ENCODE results near the gene FAM118A.

DNA sequence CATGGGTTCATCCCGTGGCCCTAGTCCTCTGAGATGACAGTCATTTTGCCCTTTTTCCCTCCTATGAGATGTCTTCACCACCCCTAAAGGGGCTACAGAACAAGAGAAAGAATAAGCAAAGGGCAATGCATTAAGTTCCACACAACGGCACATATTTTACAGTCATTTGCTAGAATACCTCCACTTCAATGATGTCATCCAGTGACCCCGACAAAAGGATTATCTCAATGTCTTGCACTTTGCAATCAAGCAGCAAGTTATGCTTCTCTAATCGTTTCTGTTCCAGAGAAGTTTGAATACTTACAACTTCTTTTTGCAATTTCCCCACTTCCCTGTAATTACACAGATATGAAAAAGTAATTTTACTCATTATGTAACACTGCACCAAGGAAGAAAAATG lies 49.9 kb downstream of the FAM118A start:
- TF ChIP-seq CTCF (IDR thresholded peaks at IDR 0.05): no peak
- TF ChIP-seq, protein P1, sequence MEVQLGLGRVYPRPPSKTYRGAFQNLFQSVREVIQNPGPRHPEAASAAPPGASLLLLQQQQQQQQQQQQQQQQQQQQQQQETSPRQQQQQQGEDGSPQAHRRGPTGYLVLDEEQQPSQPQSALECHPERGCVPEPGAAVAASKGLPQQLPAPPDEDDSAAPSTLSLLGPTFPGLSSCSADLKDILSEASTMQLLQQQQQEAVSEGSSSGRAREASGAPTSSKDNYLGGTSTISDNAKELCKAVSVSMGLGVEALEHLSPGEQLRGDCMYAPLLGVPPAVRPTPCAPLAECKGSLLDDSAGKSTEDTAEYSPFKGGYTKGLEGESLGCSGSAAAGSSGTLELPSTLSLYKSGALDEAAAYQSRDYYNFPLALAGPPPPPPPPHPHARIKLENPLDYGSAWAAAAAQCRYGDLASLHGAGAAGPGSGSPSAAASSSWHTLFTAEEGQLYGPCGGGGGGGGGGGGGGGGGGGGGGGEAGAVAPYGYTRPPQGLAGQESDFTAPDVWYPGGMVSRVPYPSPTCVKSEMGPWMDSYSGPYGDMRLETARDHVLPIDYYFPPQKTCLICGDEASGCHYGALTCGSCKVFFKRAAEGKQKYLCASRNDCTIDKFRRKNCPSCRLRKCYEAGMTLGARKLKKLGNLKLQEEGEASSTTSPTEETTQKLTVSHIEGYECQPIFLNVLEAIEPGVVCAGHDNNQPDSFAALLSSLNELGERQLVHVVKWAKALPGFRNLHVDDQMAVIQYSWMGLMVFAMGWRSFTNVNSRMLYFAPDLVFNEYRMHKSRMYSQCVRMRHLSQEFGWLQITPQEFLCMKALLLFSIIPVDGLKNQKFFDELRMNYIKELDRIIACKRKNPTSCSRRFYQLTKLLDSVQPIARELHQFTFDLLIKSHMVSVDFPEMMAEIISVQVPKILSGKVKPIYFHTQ (CRISPR knock-in tag; IDR thresholded peaks at IDR 0.05): no peak
- TF ChIP-seq ETV6 (CRISPR knock-in tag; IDR thresholded peaks at IDR 0.05): no peak
- TF ChIP-seq USF2 (CRISPR knock-in tag; IDR thresholded peaks at IDR 0.05): no peak
- TF ChIP-seq TP53 (CRISPR knock-in tag; IDR thresholded peaks at IDR 0.05): no peak
- TF ChIP-seq ZNF138 (CRISPR knock-in tag; conservative IDR thresholded peaks at IDR 0.05): no peak
- no peak for TF ChIP-seq E2F5 (CRISPR knock-in tag; IDR thresholded peaks at IDR 0.05)
- TF ChIP-seq, protein P2, sequence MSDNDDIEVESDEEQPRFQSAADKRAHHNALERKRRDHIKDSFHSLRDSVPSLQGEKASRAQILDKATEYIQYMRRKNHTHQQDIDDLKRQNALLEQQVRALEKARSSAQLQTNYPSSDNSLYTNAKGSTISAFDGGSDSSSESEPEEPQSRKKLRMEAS (CRISPR knock-in tag; IDR thresholded peaks at IDR 0.05): no peak
- TF ChIP-seq FOXJ3 (CRISPR knock-in tag; IDR thresholded peaks at IDR 0.05; ENCODE audit: borderline replicate concordance): no peak
- TF ChIP-seq, protein P3, sequence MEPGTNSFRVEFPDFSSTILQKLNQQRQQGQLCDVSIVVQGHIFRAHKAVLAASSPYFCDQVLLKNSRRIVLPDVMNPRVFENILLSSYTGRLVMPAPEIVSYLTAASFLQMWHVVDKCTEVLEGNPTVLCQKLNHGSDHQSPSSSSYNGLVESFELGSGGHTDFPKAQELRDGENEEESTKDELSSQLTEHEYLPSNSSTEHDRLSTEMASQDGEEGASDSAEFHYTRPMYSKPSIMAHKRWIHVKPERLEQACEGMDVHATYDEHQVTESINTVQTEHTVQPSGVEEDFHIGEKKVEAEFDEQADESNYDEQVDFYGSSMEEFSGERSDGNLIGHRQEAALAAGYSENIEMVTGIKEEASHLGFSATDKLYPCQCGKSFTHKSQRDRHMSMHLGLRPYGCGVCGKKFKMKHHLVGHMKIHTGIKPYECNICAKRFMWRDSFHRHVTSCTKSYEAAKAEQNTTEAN (CRISPR knock-in tag; IDR thresholded peaks at IDR 0.05): no peak
- no peak for TF ChIP-seq ATF3 (CRISPR knock-in tag; conservative IDR thresholded peaks at IDR 0.05)
- no peak for TF ChIP-seq ZNF423 (CRISPR knock-in tag; IDR thresholded peaks at IDR 0.05)

Measured in WTC11 (cell line).